Activated CD8-positive, alpha-beta memory T cell treated with anti-CD3 and anti-CD28 coated beads, Interleukin-2, amount 50 U/mL, for 1 hour (primary cell): ENCODE measurements around the gene SLFNL1.

Experiments
- DNase-seq: peaks from one replicate; pipeline ENCODE4 v3.0.0-alpha.2; 2020; ENCODE audit errors: extremely low read depth

SLFNL1 gene

DNA sequence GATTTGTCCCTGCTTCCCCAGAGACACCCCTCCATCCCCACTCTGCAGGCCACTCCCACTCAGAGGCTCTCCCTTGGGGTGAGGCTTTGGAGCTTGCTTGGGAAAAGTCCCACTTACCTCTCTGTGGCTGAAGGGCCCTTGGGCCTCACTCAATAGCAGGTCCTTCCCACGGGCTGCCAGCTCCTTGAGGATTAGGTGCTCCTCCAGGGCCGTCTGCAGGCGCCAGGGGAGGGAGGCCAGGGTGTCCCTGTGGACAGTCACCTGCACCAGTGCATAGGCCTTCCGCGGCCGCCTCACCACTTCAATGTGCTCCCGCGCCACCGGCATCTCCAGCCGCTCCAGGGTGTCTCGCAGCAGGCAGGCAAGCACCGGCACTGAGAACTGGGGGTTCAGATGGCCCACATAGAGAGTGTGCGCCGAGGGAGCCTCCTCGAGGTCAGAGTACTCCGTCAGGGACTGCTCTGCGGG, 1.4 kb downstream of the SLFNL1 start:
- DNase-seq: no peak

DNA sequence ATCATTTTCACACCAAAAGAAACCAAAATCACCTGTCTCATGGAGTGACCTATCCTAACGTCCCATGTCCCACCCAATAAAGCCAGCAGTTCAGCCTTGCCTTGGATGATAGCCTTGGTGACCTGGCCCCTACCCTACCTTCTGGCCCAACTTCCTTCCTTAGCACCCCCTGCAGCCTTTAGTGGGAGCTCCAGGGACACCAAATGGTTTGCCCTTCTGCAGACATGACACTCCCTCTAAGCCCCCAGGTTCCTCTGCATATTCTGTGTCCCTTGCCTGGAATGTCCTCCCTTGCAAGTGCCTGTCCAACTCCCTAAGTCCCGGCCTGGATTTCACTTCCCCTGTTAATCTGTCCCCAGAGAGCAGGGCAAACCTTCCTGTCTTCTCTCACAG, 2.2 kb downstream of the SLFNL1 start:
- no peak for DNase-seq

DNA sequence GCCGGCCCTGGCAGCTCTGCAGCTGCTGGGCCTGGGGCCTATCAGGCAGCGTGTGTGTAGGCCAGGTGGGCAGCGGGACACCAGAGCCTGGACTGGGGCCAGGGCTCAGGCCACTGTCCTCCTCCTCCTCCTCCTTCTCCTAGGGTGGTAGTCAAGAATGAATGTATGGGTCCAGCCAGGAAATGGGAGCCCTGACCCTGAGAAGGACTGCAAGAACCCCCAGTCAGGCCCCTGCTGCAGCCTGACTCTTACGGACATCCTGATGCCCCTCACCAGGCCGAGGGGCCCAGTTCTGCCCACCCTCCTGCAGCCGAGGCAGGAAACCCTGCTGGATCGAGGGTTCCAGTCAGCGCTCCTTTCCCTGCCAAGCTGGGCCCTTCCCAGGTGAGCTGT, 3.5 kb downstream of the SLFNL1 start:
- DNase-seq: no peak

DNA sequence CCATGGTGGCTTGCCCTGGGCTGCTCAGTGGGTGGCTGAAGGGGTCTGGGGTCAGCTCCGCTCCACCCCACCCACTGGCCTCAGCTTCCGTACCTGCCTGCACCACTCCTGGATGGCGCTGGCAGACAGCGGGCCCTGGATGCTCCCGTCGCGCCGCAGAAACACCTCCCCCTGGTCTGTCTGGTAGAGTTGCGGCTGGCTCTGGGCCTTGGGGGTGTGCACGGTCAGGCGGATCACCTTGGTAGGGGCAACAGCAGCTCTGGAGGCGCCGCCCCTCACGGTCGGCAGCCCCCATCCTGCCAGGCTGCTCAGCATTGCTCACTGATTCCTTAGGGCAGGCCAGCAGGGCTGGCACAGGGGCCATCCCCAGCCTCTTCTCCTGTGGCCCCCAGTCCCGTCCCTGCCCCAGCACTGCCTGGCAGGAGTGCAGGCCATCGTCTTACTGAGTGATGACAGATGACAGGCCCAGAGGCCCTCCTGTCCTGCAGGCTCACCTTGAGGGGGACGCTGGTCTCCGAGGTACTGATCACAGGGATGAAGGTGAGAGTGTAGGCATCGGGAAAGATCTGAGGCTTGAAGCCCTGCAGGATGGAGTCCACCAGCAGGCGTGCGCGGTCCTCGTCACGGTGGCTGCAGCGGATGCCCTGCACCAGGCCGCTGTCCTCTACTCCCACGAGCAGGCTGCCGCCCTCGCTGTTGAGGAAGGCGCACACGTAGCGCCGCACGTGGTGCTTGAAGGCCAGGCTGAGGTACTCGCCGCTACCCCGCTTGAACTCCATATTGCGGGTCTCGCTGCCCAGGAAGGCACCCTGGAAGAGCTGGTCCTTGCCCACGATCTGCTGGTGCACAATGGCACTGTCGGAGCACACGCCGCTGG, 4.1 kb downstream of the SLFNL1 start:
- DNase-seq: no peak

DNA sequence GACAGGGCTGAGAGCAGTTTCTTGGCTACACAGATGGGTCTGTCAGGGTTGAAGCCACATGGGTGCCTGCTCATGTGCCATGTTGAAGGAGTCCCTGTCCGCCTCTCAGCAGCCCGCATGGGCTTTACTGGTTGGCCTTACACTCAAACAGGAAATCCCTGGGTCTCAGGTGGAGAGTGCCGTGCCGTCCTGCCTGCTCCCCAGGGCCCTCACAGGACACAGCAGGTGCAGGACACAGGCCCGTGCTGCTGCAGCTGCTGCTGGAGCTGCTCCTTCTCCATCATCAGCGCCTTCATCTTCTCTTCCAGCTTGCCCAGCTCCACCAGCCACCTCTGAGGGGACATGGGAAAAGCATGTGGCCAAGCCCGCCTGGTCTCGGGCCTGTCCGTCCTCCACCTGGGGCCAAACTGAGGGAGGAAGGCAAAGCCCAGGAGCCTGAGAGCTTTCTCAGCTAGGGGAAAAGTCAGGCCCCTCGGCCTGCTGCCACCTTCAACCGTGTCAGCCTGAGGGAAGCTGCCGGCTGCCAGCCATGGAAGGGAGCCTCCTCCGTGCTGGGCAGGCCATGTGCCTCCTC, 5.5 kb downstream of the SLFNL1 start:
- DNase-seq: no peak

DNA sequence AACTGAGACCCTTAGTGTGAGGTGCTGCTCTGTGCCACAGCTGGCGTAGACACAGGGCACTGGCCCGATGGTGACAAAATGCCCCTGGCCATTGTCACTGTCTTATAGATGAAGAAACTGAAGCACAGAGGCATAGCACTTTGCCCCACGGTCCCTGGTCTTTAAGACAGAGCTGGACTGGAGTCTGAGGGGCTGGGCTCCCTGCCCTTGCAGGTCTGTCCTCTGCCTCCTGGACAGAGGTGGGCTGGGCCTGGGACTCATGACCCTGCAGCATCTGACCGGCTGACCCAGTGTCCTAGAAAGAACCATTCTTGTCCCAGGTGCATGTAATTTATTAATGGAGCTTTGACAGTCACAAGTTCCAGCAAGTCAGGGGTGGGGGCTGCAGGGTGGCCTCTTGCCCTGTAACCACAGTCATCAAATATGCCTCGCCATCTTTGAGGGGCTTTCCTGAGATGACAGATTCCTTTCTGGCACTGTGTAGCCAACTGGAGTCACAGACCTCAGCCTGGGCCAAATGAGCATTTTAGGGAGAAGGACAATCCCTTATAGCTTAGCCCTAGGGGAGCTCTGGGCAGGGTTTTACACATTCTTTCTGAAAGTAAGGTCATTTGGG, 6.1 kb downstream of the SLFNL1 start:
- no peak for DNase-seq

DNA sequence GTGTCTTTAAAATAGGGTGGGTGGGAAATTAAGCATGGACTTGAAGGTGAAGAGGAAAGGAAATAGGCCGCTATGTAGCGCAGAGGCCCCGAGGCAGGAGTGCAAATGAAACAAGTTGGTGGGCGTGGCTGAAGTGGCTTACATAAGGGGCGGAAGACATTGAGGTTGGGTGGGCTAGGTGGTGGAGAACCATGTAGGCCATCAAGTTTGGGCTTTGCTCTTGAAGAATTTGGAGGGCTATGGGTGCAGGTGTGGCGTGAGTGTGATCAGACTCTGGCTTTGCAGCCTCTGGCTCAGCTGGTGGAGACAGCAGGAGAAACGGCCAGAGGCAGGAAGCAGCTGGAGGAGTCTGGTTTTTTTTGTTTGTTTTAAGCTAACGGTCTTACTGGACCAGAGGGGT, 6.7 kb downstream of the SLFNL1 start:
- DNase-seq: no peak

DNA sequence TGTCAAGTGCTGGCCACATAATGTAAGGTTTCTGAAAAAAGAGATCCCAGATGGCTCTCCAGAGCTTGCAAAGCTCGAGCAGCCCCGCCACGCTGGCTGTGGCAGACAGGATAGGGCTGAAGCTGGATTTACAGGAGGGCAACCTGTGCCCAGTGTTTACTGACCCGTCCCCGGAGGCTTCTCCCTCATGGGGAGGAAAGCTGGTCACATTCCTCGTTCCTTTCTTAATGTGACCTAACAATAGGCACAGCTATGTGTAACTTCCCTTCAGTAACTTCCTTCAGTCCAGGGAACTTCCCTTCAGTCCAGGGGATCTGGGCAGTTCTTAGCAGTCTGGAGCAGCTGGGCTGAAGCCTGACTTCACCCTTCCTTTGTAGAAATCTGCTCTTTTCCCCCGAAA, 7.7 kb downstream of the SLFNL1 start:
- no peak for DNase-seq

DNA sequence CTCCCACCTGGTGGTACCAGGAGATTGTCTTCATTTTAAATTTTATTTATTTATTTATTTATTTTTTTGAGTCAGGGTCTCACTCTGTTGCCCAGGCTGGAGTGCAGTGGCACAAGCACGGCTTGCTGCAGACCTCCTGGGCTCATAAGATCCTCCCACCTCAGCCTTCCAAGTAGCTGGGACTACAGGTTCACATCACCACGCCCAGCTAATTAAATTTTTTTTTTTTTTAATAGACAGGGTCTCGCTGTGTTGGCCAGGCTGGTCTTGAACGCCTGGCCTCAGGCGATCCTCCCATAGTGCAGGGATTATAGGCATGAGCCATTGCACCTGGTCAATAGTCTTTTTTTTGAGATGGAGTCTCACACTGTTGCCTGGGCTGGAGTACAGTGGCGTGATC, 8.5 kb downstream of the SLFNL1 start:
- no peak for DNase-seq

DNA sequence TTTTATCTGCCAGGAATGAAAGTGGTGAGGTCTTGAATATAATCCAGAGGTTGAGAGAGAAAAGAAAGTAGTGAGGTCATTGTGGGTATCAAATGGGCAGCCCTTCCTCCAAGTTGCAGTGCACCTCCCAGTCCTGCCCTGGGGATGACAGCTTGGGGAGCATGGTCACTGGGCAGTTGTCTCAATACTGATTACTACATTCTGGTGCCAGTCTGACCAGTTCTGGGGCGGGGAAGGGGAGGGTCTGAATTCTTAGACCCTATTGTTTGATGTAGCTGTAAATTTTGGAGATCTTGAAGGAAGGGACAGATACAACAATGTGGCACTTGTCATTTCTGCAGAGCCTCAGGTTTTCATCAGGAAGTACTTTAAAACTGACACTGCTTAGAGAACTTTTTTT, 11.2 kb downstream of the SLFNL1 start:
- no peak for DNase-seq

DNA sequence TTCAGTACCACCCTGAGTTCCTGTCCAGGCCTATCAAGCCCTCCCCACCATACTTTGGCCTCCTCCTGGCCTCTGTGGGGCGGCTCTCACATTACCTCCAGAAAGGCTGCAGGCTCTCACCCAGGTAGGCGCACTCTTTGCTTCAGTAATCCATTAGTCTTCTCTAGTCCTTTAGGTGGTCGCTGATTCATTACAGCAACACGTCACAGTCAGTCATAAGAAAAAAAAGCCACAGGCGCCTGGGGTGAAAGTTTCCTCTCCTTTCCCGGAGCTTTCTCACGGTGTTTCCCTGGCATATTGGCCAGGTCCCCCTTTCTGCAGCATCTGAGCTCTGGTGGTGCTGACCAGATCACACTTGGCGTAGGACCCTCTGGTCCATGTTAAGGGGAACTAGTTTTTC, 12.1 kb downstream of the SLFNL1 start:
- DNase-seq: no peak

DNA sequence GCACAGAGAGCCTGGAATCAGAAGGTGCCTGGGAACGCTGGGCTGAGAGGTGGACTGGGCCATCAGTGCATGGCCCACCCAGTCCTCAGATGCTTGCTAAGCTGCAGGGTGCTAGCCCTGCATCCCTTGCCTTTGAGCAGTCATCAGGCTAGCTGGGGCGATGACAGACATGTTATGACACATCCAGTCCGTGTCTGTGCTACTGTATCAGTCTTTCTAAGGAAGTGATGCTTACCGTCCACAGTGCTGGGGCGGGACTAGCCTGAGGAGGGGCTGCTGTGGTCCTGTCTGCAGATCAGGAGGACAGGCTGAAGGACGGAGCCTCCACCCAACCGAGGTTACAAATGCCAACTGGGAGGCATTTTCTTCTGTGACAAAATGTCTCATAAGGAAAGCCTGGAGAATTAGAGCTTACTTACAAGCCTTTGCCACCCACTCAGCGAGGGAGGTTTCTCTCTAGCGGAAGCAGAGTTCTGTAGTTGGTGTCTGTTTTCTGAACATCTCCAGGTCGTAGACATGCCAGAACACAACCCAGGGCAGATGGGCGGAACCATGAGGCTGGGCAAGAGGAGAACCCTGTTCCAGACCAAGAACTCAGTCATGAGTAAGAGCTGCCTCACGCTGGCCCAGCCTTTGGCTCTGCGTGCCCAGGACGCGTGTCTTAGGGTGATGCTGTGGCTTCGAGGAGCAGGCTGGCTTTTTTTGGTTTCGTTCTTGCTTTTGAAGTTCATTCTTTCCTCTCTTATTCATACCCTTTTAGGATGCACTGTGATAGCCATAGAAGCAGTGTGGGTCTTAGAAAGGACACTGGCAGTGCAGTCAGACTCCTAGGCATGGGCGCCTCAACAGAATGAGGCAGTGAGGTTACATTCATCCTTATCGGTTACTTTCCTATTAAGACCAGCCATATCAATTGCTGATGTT, 14.3 kb downstream of the SLFNL1 start:
- no peak for DNase-seq

DNA sequence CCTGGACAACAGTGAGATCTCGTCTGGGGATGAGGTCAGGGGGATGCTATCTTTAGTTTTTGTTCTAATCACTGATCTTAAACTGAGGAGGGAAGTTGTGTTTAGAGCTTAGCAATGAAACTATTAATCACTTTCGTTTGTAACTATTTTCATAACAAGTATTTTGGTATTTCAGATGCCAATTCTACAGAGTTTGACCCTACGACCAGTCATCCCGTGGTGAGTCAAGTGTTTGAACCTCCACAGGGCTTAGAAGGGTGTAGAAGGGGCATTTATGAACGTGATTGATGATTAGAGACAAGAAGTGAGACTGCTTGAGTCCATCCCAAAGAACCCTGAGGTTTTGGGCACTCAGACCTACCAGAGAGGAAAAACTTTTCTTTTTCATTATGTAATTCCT, 15.6 kb downstream of the SLFNL1 start:
- DNase-seq: no peak

DNA sequence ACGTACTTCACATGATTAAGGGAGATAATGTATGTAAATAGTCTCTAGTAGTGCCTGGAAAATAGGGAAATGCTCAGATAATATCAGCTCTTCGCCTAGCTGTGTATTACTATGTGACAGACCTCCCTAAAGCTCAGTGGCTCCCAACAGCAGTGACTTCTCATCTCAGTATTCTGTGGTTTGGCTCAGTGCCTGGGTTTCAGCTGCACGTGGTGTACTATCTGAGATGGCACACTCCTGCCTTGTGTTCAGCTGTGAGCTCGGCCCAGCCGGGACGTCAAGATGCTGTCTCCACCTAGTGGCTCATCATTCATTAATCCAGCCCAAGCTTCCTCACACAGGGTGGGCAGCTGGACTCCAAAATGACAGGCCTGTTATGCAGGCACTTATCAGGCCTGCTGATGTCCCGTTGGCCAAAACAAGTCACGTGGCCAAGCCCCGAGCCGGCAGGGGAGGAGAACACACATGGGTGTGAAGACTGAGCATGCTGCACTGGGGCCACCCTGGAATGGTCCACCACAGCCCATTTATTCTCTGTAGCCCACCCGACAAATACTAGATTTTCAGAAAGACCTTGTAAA, 17.8 kb downstream of the SLFNL1 start:
- peak; percentile 78 for DNase-seq

DNA sequence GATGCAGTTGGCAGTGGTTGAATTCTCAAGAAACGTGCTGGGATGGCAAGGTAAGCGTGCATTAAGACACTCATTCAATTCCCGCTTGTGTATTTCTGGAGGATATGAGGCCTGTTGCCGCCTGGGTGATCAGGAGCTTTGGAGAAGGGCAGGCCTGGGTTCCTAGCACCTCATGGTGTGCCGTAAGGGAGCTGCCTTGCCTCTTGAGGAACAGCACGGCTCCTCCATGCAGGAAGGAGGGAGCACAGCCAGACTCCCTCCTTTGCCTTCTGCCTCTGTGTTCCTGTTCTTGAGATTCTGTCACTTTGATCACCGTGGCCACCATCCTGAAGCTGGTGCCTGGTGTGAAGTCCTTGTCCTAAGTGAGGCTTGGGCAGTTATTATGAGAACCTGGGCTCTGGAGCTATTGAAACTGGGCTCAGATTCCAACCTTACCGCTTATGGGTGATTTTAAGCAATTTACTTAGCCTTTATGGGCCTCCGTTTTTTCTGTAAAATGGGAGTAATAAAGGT, 18.3 kb downstream of the SLFNL1 start:
- no peak for DNase-seq

DNA sequence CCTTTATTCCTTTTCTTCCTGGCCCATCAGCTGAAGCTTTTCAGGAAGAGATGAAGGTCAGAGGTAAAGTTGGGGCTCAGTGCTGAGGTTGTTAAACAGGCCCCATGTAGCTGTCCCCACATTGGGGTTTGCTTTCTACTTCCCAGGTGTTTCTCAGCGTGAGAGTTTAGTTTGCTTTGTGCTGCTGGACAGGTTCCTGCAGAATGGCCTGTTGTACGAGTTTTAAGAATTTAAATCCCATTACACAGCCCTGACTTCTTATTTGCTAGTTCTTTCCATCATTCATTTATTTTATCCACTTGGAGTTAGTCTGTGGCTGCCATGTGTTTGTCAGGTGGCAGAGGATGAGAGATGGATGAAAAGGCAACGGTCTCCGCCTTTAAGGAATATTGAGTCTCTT, 22.9 kb downstream of the SLFNL1 start:
- DNase-seq: no peak

DNA sequence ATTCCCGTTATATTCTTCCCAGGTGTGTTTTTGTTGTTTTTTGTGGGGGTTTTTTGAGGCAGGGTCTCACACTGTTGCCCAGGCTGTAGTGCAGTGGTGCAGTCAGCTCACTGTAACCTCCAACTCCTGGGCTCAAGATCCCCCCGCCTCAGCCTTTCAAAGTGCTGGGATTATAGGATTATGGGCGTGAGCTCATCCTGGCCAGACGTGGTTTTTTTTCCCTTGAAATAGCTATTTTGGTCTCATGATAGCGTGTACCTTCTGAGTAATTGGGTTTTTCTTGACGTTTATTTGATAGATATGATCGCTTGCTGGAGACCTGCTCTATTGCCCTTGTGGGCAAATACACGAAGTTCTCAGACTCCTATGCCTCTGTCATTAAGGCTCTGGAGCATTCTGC, 24.4 kb downstream of the SLFNL1 start:
- no peak for DNase-seq

DNA sequence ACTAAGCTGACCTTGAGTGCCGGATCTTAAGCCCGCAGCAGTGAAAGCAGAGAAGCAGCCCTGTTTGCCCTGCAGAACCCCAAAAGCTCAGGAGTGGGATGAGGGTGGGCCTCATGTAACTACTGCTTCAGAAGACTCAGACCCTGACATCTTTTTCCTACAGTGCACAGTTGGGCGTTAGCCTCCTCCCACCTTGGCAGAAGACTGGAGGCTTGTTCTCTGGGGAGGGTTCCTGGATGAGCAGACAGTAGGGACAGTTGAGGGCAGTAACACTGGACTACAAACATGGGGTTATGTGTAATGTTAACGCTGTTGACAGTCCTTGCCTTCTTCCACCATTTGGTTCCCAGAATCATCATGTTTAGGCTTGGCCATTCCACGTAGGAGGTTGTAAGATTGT, 32.5 kb downstream of the SLFNL1 start:
- DNase-seq: no peak

DNA sequence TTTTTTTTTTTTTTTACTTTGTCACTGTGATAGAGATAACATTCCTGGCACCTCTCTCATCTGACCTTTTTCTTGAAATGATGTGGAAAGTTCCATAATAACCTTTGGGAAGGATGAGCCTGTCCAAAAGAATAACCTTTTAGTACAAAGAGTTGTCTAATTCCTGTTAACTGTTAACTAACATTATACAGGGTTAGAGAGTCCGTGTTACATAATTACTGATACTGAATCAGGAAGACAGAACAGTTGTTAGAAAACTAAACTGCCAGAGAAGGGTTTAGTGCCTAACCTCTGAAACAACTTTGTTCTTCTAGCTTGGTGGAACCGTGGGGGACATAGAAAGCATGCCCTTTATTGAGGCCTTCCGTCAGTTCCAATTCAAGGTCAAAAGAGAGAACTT, 33.2 kb downstream of the SLFNL1 start:
- DNase-seq: no peak

DNA sequence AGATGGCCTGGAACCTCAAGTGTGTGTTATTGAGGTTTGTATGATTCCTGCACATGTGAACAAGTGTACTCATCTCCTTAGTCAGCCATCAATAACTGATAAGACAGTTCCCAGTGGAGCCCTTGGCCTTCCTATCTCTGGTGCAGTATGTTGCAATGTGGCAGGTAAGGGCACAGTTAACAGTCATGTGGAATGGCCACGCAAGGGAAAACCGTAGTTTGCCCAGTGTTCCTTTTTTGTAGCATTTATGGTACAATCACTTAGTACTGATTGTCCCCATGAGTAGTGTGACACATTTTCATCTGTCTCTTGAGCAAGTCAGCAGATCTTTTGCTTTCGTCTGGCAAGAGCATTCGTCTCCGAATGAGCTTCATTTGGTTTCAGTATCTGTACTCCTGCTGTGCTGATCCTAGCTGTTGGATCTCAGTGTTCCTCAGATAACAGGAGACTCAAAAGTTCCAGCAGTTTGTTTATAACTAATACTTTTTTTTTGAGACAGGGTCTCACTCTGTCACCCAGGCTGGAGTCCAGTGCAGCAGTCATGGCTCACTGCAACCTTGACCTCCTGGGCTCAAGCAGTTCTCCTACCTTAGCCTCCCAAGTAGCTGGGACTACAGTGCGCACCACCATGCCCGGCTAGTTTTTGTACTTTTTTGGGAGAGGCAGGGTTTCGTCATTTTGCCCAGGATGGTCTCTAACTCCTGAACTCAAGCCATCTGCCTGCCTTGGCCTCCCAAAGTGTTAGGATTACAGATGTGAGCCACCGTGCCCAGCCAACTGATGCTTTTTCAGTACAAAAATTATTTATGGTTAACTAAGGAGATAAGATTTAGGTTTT, 33.9 kb downstream of the SLFNL1 start:
- DNase-seq: no peak

DNA sequence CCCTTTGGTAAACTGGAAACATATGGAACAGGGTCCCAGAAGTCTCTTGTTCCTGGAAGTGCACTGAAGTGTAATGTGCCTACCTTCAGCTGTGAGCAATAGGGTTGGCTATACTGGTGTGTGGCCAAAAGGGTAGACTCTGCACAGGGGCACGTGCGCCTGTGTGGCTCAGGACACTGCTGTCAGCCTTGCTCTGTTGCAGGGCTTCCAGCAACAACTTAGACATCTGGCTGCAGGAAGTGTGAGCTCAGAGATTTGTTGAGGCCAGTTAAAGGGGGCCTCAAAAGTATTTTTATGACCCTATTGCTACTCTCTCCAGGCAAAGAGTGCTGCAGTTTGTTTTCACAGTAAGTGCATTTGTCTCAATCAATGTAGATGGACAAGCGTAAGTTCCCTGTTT, 34.6 kb downstream of the SLFNL1 start:
- DNase-seq: no peak
